Esophagus squamous epithelium (tissue), 5 donors: ENCODE data around the gene SETBP1. TPM values are rescaled to one million over a fixed set of nuclear protein-coding genes. Genes with fewer than 3 reads are reported as not detected.

Source experiments
- DNase-seq: peaks from one replicate; lab custom pipeline; 2025; lab: John Stamatoyannopoulos, UW
- H3K27ac ChIP-seq, 4 donors: fragments of 200-600 bp; sonication (generic); one replicate each; pipeline ENCODE4 v1.5.1; 2016 to 2019; ENCODE audit warnings: mild to moderate bottlenecking in 1 of 4
- H3K27me3 ChIP-seq, 4 donors: fragments of 200-600 bp; sonication (generic); 1 replicate in 3 of 4; 2 replicates in 1 of 4; pipeline versions ENCODE4 v1.5.1 to v1.6.0; 2017 to 2021; ENCODE audit warnings: antibody characterized with exemption in 1 of 4
- H3K36me3 ChIP-seq, 3 donors: fragments of 200-600 bp; sonication (generic); one replicate each; pipeline ENCODE4 v1.5.1; 2016 to 2019
- H3K4me1 ChIP-seq, 3 donors: fragments of 200-600 bp; sonication (generic); one replicate each; pipeline ENCODE4 v1.5.1; 2017 to 2019
- H3K4me3 ChIP-seq, 4 donors: fragments of 200-600 bp; sonication (generic); 1 replicate in 3 of 4; 2 replicates in 1 of 4; pipeline ENCODE4 v1.5.1; 2016 to 2019; ENCODE audit warnings: mild to moderate bottlenecking in 2 of 4, moderate library complexity in 1 of 4
- H3K9me3 ChIP-seq, 3 donors: fragments of 200-600 bp; sonication (generic); one replicate each; pipeline ENCODE4 v1.5.1; 2016 to 2019
- POLR2A ChIP-seq, 4 donors: fragments of 450-650 bp; IDR thresholded peaks; one replicate each; pipeline ENCODE4 v1.6.1; 2017; ENCODE audit warnings: antibody characterized with exemption in 4 of 4, mild to moderate bottlenecking in 4 of 4, moderate library complexity in 3 of 4
- WGBS, 2 donors: methylation state at CpG; one replicate each; pipeline ENCODE4 v1.1.5; 2018; 5-methylcytosine and 5-hydroxymethylcytosine counted together
- intact Hi-C: fragments of 100-400 bp; cut with DNase I; formaldehyde crosslinking; loops from one replicate; pipeline ENCODE4 v1.15.0; 2022
- total RNA-seq, 4 donors: library from RNA; depleted of rRNA; stranded (reverse); fragments of >200 nt; gene quantifications; one replicate each; pipeline ENCODE4 v1.1.0, GENCODE V29; 2016
- TF ChIP-seq, protein P1 (sequence below), 6 experiments: fragments of 450-650 bp in 4 of 6; fragments of 200-600 bp in 2 of 6; sonication (generic) in 2 of 6; IDR thresholded peaks; one replicate each; pipeline ENCODE4 v1.5.1; 2016 to 2019; ENCODE audit warnings: antibody characterized with exemption in 6 of 6, mild to moderate bottlenecking in 4 of 6, moderate library complexity in 4 of 6
- donor health status: DM: yes; HTN: yes; CAD: no.

SETBP1 gene
- total RNA-seq, 4 donors from 2014 or later, result 2.6 to 18.5 (median 6.4) TPM

DNA sequence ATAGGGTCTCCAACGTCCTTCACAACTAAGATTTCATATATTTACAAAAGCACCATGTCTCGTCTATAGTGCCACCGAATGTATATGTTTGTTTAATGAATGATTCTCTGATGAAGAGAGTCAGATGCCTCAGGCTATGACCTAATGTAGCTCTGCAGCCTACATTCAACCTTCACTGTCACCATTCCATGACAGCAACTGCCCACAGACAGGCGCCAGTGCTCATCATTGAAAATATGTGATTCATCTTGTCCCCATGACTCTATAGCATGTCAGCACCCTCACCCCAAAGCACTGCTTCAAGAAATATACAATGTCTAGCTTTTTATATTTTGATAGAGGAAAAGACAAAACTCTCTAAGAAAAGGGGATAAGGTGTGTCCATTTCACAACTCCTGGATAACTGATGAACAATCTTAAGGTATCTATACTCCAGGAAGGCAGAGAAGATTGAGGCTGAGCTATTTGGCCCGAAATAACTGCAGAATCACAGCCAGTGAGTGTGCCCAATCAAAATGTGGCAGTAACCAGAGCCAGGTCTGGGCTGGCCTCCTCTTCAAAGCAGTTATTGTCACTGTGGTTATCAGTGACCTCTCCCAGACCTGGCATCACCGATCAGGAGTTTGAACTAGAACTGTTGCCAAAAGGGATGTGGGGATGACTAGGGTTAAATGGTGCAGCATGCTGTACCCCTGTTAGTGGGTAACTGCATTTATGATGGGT lies 246.6 kb downstream of the SETBP1 start:
- Histone ChIP-seq H3K4me3 (no peak overlapping the region), H3K4me1 (peaks cover 0 to 13% (median 0%) of the 10 kb centered on the region in 3 donors), H3K36me3 (no peaks in the 10 kb centered on the region), H3K27ac (no peak overlapping the region), H3K9me3 (no peaks in the 10 kb centered on the region), H3K27me3 (no peaks in the 10 kb centered on the region)
- TF ChIP-seq, protein P1, sequence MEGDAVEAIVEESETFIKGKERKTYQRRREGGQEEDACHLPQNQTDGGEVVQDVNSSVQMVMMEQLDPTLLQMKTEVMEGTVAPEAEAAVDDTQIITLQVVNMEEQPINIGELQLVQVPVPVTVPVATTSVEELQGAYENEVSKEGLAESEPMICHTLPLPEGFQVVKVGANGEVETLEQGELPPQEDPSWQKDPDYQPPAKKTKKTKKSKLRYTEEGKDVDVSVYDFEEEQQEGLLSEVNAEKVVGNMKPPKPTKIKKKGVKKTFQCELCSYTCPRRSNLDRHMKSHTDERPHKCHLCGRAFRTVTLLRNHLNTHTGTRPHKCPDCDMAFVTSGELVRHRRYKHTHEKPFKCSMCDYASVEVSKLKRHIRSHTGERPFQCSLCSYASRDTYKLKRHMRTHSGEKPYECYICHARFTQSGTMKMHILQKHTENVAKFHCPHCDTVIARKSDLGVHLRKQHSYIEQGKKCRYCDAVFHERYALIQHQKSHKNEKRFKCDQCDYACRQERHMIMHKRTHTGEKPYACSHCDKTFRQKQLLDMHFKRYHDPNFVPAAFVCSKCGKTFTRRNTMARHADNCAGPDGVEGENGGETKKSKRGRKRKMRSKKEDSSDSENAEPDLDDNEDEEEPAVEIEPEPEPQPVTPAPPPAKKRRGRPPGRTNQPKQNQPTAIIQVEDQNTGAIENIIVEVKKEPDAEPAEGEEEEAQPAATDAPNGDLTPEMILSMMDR (IDR thresholded peaks at IDR 0.05), result no peak
- no peak for TF ChIP-seq POLR2A (IDR thresholded peaks at IDR 0.05)
- 65 to 66% methylated on average over 6 of the region's 6 CpGs for WGBS, 2 donors
- no peak for DNase-seq
- intact Hi-C loops, result no loop called here

GRCh38 chr18:44934901-44935300 lies 254.2 kb downstream of the SETBP1 start:
- intact Hi-C loops, result no loop called here
- H3K4me1 ChIP-seq, result peaks cover 0 to 14% (median 4%) of the 10 kb centered on the region in 3 donors
- H3K9me3 ChIP-seq, result peaks cover 0 to 14% (median 8%) of the 10 kb centered on the region in 3 donors
- TF ChIP-seq, protein P1 (IDR thresholded peaks at IDR 0.05), result no peak
- TF ChIP-seq POLR2A (IDR thresholded peaks at IDR 0.05), result no peak
- no peaks in the 10 kb centered on the region for H3K36me3 ChIP-seq
- WGBS, 2 donors, result 83 to 88% methylated on average over 2 of the region's 2 CpGs
- DNase-seq, result no peak
- no peak overlapping the region for H3K4me3 ChIP-seq
- no peak overlapping the region for H3K27ac ChIP-seq
- H3K27me3 ChIP-seq, result no peaks in the 10 kb centered on the region

GRCh38 chr18:44935455-44935854 lies 254.8 kb downstream of the SETBP1 start:
- H3K9me3 ChIP-seq, result peaks cover 0 to 14% (median 8%) of the 10 kb centered on the region in 3 donors
- no peaks in the 10 kb centered on the region for H3K36me3 ChIP-seq
- intact Hi-C loops, result no loop called here
- TF ChIP-seq POLR2A (IDR thresholded peaks at IDR 0.05), result no peak
- TF ChIP-seq, protein P1 (IDR thresholded peaks at IDR 0.05), result no peak
- no peak overlapping the region for H3K4me3 ChIP-seq
- no peaks in the 10 kb centered on the region for H3K27me3 ChIP-seq
- no peak overlapping the region for H3K27ac ChIP-seq
- DNase-seq, result no peak
- H3K4me1 ChIP-seq, result peaks cover 0 to 14% (median 4%) of the 10 kb centered on the region in 3 donors

DNA sequence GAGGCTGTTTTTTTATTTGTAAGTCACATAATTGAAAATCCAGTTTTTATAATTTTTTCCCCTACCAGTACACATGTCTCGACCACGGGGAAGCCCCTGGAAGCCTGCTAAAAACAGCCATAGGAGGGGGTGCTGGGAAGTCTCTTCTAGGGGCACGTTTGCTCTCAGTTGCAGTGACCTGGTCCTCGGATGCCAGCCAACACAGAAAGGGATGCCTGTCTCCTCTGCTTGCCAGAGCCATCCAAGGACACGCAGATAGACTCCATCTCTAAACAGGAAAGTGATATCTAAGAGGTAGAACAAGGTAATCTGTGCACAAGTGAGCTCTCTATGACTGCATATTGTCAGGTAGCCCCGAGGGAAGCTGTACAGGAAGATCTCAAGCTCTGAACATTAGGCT lies 255.8 kb downstream of the SETBP1 start:
- TF ChIP-seq POLR2A (IDR thresholded peaks at IDR 0.05), result no peak
- TF ChIP-seq, protein P1 (IDR thresholded peaks at IDR 0.05), result no peak
- no peak overlapping the region for H3K4me3 ChIP-seq
- no peaks in the 10 kb centered on the region for H3K36me3 ChIP-seq
- no peak for DNase-seq
- no peaks in the 10 kb centered on the region for H3K27me3 ChIP-seq
- 66 to 67% methylated on average over 6 of the region's 6 CpGs for WGBS, 2 donors
- peaks cover 0 to 14% (median 8%) of the 10 kb centered on the region in 3 donors for H3K9me3 ChIP-seq
- intact Hi-C loops, result no loop called here
- no peak overlapping the region for H3K27ac ChIP-seq
- H3K4me1 ChIP-seq, result peaks cover 0 to 14% (median 4%) of the 10 kb centered on the region in 3 donors

DNA sequence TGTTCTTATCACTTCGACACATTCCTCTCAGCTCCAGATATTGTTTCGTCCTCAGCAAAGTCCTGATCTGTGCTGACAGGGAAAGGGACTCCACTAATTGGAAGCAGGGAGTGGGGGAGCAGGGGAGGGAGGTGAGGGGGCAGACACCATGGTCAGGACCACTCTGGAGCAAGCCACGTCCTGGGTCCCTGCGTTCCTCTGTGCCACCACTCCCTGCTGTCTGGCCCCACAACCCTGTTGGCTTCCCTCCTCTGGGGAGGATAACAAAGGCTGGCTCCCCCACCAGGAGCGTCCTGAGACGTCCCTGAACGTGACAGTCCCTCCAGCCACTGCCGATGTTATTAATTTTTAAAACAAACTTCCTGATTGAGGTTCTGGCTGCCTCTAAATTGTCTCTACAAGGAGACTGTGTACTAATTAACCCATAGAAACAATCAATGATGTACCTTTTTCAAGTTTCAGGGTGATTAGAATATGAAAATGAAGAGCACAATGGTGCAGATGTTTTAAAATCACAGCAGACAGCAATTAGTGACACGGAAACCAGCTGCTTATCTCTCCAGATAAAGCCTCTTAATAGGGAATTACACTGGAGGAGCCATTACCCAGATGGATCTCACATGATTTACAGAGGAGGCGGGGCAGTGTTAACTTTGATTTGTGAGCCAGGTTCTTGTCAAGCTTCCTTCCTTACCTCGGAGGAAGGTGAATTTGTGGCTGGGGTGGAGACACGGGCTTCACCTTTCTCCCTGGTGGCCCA lies 257.5 kb downstream of the SETBP1 start:
- no peaks in the 10 kb centered on the region for H3K27me3 ChIP-seq
- 40 to 64% methylated on average over 5 to 12 of the region's 12 CpGs for WGBS, 2 donors
- intact Hi-C loops, result no loop called here
- peak overlapping the region in 1 of 4 donors; percentile 3 for H3K27ac ChIP-seq
- no peak overlapping the region for H3K4me3 ChIP-seq
- no peaks in the 10 kb centered on the region for H3K36me3 ChIP-seq
- DNase-seq, result no peak
- TF ChIP-seq POLR2A (IDR thresholded peaks at IDR 0.05), result no peak
- TF ChIP-seq, protein P1 (IDR thresholded peaks at IDR 0.05), result no peak
- H3K9me3 ChIP-seq, result peaks cover 0 to 8% (median 8%) of the 10 kb centered on the region in 3 donors
- H3K4me1 ChIP-seq, result peaks cover 0 to 18% (median 4%) of the 10 kb centered on the region in 3 donors
